Measurements from ENCODE around the gene LY6G6D. TPM values are rescaled to one million over a fixed set of nuclear protein-coding genes. Genes with fewer than 3 reads are reported as not detected.

The LY6G6D gene
- total RNA-seq, 6 experiments from 2014 or later: not detected

DNA sequence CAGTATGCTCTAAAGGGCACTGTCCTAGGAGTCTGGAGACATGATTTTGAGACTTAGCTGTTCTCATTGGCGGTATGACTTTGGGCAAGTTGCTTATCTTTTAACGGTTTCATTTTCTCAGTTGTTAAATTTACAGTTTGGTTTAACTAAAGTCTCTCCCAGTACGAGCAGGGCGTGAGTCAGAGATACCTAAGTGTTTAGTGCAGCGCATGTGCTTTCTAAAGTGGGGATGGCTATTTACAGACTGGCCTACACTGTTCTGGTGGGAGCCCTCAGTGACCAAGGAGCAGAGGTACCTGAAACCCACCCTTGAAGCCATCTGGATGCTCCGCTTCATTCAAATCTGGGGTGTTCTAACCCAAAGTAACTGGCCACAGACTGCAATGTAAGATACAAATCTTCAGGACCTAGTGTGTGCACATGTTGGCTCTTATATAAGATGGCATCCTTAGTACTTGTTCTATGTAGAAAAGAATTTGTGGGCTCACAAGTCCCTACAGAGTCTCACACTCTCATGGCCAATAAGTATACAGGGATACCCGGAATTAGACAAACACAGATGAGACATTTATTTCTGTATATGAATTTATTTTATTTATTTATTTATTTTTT lies 35.4 kb downstream of the LY6G6D start:
- Mint-ChIP-seq H3K4me3 (no peak overlapping the region), H3K27me3 (ENCODE audit: insufficient read depth) (no peaks in the 10 kb centered on the region), H3K4me1 (ENCODE audit: low read depth) (peaks cover 25% of the 10 kb centered on the region), H3K9me3 (no peaks in the 10 kb centered on the region), H3K27ac (no peak overlapping the region; the same call in 1 of the 2 replicates), H3K36me3 (ENCODE audit: low read depth) (peaks cover 12% of the 10 kb centered on the region; the same call in 1 of the 2 replicates)
- peak; percentile 25 for DNase-seq
- TF ChIP-seq, protein P1, sequence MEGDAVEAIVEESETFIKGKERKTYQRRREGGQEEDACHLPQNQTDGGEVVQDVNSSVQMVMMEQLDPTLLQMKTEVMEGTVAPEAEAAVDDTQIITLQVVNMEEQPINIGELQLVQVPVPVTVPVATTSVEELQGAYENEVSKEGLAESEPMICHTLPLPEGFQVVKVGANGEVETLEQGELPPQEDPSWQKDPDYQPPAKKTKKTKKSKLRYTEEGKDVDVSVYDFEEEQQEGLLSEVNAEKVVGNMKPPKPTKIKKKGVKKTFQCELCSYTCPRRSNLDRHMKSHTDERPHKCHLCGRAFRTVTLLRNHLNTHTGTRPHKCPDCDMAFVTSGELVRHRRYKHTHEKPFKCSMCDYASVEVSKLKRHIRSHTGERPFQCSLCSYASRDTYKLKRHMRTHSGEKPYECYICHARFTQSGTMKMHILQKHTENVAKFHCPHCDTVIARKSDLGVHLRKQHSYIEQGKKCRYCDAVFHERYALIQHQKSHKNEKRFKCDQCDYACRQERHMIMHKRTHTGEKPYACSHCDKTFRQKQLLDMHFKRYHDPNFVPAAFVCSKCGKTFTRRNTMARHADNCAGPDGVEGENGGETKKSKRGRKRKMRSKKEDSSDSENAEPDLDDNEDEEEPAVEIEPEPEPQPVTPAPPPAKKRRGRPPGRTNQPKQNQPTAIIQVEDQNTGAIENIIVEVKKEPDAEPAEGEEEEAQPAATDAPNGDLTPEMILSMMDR (IDR thresholded peaks at IDR 0.05): no peak

- H3K27me3 Mint-ChIP-seq (ENCODE audit: insufficient read depth): no peaks in the 10 kb centered on the region
- peak; percentile 82 for DNase-seq
- no peaks in the 10 kb centered on the region for H3K9me3 Mint-ChIP-seq
- peaks cover 16% of the 10 kb centered on the region for H3K4me1 Mint-ChIP-seq (ENCODE audit: low read depth)
- peak overlapping the region; percentile 16; the same call in 1 of the 2 replicates for H3K4me3 Mint-ChIP-seq
- TF ChIP-seq, protein P1 (IDR thresholded peaks at IDR 0.05): no peak
- peak overlapping the region; percentile 83 for H3K27ac Mint-ChIP-seq
- H3K36me3 Mint-ChIP-seq (ENCODE audit: low read depth): peaks cover 5% of the 10 kb centered on the region; the same call in 1 of the 2 replicates
Observed at GRCh38 chr6:31752739-31753319, 37.7 kb downstream of the LY6G6D start.

GRCh38 chr6:31758281-31758680 lies 43.1 kb downstream of the LY6G6D start:
- TF ChIP-seq, protein P1 (IDR thresholded peaks at IDR 0.05): no peak
- Mint-ChIP-seq H3K9me3 (no peaks in the 10 kb centered on the region), H3K4me3 (no peak overlapping the region), H3K27ac (no peak overlapping the region), H3K27me3 (ENCODE audit: insufficient read depth) (no peaks in the 10 kb centered on the region), H3K4me1 (ENCODE audit: low read depth) (peaks cover 4% of the 10 kb centered on the region), H3K36me3 (ENCODE audit: low read depth) (peaks cover 7% of the 10 kb centered on the region; the same call in 1 of the 2 replicates)
- DNase-seq: no peak

GRCh38 chr6:31760790-31761189 lies 45.6 kb downstream of the LY6G6D start:
- H3K9me3 Mint-ChIP-seq: no peaks in the 10 kb centered on the region

DNA sequence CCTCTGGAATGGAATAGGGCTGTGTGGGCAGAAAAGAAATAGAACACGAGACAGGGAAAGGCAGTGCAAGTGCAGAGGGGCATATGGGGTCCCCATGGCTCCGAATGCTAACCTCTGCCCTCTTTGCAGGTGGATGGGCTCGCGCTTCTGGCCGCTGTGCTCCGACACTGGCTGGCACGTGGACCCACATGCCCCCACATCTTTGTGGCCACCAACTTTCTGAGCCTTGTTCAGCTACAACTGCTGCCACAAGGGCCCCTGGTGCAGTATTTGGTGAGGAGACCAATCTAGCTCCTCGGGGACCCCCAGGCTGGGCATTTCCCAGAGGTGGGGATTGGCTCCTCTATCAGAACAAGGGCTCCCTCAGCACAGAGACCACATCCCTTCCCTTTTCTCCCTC lies 46.2 kb downstream of the LY6G6D start:
- peaks cover 7% of the 10 kb centered on the region; the same call in 1 of the 2 replicates for H3K36me3 Mint-ChIP-seq (ENCODE audit: low read depth)
- no peak overlapping the region for H3K27ac Mint-ChIP-seq
- no peaks in the 10 kb centered on the region for H3K27me3 Mint-ChIP-seq (ENCODE audit: insufficient read depth)
- H3K4me3 Mint-ChIP-seq: no peak overlapping the region
- no peaks in the 10 kb centered on the region for H3K9me3 Mint-ChIP-seq
- TF ChIP-seq, protein P1 (IDR thresholded peaks at IDR 0.05): no peak
- H3K4me1 Mint-ChIP-seq (ENCODE audit: low read depth): peaks cover 25% of the 10 kb centered on the region
- no peak for DNase-seq

More at GRCh38 chr6:31760790-31761189, 45.6 kb downstream of the LY6G6D start:
- no peak overlapping the region for H3K27ac Mint-ChIP-seq
- TF ChIP-seq, protein P1 (IDR thresholded peaks at IDR 0.05): no peak
- peaks cover 7% of the 10 kb centered on the region; the same call in 1 of the 2 replicates for H3K36me3 Mint-ChIP-seq (ENCODE audit: low read depth)
- H3K4me1 Mint-ChIP-seq (ENCODE audit: low read depth): peaks cover 19% of the 10 kb centered on the region
- H3K27me3 Mint-ChIP-seq (ENCODE audit: insufficient read depth): no peaks in the 10 kb centered on the region
- no peak for DNase-seq
- no peak overlapping the region for H3K4me3 Mint-ChIP-seq
